GM12878 (cell line): ENCODE results near the gene MDH1B. TPM values are rescaled to one million over a fixed set of nuclear protein-coding genes. Genes with fewer than 3 reads are reported as not detected.

Source experiments
- ATAC-seq: fragments of 200-7000 bp; cut with Tn5 transposase; 3 replicates; pipeline ENCODE4 v1.9.1; 2020; ENCODE audit warnings: mild to moderate bottlenecking, moderate library complexity
- BruUV-seq: library from RNA; stranded (reverse); fragments of 400-500 nt; replicated peaks from 2 replicates; lab custom pipeline; 2021; lab: Mats Ljungman, UMichigan
- CTCF ChIA-PET: fragments of 300-600 bp; sonication (Branson Sonifier 250); formaldehyde crosslinking; extraction: SDS; loops from one replicate; lab custom pipeline; 2021; ENCODE audit warnings: inconsistent platforms; lab: Yijun Ruan, JAX
- POLR2A ChIA-PET: fragments of 350-600 bp; formaldehyde crosslinking; extraction: SDS; loops from one replicate; lab custom pipeline; 2021; ENCODE audit warnings: inconsistent platforms; lab: Charles Lee
- RAD21 ChIA-PET: fragments of 300-600 bp; sonication (Branson Sonifier 250); formaldehyde crosslinking; loops from one replicate; lab custom pipeline; 2023; ENCODE audit warnings: antibody characterized with exemption; ENCODE audit not compliant: unreplicated experiment; lab: Charles Lee
- SMC1A ChIA-PET: fragments of 300-600 bp; sonication (Branson Sonifier 250); formaldehyde crosslinking; loops from one replicate; lab custom pipeline; 2023; ENCODE audit not compliant: unreplicated experiment, uncharacterized antibody; lab: Charles Lee
- DNase-seq: peaks from one replicate; pipeline ENCODE4 v3.0.0-alpha.2; 2011; ENCODE audit warnings: low read depth, low spot score
- FAIRE-seq: peaks from 3 replicates; lab custom pipeline; 2011; peaks lifted over from hg19 to GRCh38; lab: Jason Lieb, UNC
- H2AFZ ChIP-seq: 2 replicates; pipeline ENCODE4 v1.6.0; 2011; ENCODE audit warnings: low read depth, low read length, control low read depth; ENCODE audit not compliant: control insufficient read depth
- H3K27ac ChIP-seq: 2 replicates; pipeline ENCODE4 v1.5.1; 2011; ENCODE audit warnings: control low read depth; ENCODE audit not compliant: control insufficient read depth, insufficient read depth
- H3K27me3 ChIP-seq, 2 experiments: replicated peaks in 1 of 2; 2 replicates each; pipeline versions ENCODE4 v1.6.0 to v1.6.1; 2011; ENCODE audit warnings: low read length in 1 of 2; ENCODE audit not compliant: control insufficient read depth in 2 of 2, insufficient read depth in 2 of 2
- H3K36me3 ChIP-seq, 2 experiments: 2 replicates each; pipeline ENCODE4 v1.5.1; 2011; ENCODE audit warnings: low read length in 1 of 2; ENCODE audit not compliant: control insufficient read depth in 2 of 2, insufficient read depth in 2 of 2
- H3K4me1 ChIP-seq: 2 replicates; pipeline ENCODE4 v1.6.1; 2011; ENCODE audit warnings: mild to moderate bottlenecking, low read length, moderate library complexity, mixed read lengths; ENCODE audit not compliant: control insufficient read depth, insufficient read depth
- H3K4me2 ChIP-seq: 2 replicates; pipeline ENCODE4 v1.6.0; 2011; ENCODE audit warnings: control low read depth; ENCODE audit not compliant: control insufficient read depth, insufficient read depth
- H3K4me3 ChIP-seq: fragments of 200-600 bp; sonication (generic); 2 replicates; pipeline ENCODE4 v1.5.1; 2016
- H3K79me2 ChIP-seq: 2 replicates; pipeline ENCODE4 v1.6.0; 2011; ENCODE audit warnings: low read length; ENCODE audit not compliant: control insufficient read depth, insufficient read depth
- H3K9ac ChIP-seq: 2 replicates; pipeline ENCODE4 v1.8.0; 2011; ENCODE audit warnings: low read length, control low read depth, mixed read lengths; ENCODE audit not compliant: control insufficient read depth, insufficient read depth
- H3K9me3 ChIP-seq: replicated peaks from 3 replicates; pipeline ENCODE4 v1.5.1; 2011; ENCODE audit warnings: mild to moderate bottlenecking, low read length; ENCODE audit not compliant: control insufficient read depth, insufficient read depth
- H4K20me1 ChIP-seq: 2 replicates; pipeline ENCODE4 v1.6.0; 2011; ENCODE audit not compliant: control insufficient read depth, insufficient read depth
- CBFB ChIP-seq: IDR thresholded peaks from 2 replicates; pipeline ENCODE4 v1.6.1; 2016; ENCODE audit warnings: antibody characterized with exemption, low read depth
- CREB1 ChIP-seq: IDR thresholded peaks from 2 replicates; pipeline ENCODE4 v1.6.1; 2012; ENCODE audit warnings: low read depth, mild to moderate bottlenecking, inconsistent platforms
- EGR1 ChIP-seq, 2 experiments: IDR thresholded peaks; 1 replicate in 1 of 2; 2 replicates in 1 of 2; pipeline ENCODE4 v1.6.1; 2011 to 2012; ENCODE audit warnings: low read depth in 2 of 2, low read length in 2 of 2, borderline replicate concordance in 1 of 2, mild to moderate bottlenecking in 1 of 2, moderate library complexity in 1 of 2
- FOS ChIP-seq: IDR thresholded peaks from 3 replicates; pipeline ENCODE4 v1.6.1; 2011; ENCODE audit warnings: borderline replicate concordance; ENCODE audit not compliant: insufficient read length; ENCODE audit errors: extremely low read depth
- SIN3A ChIP-seq: IDR thresholded peaks from 2 replicates; pipeline ENCODE4 v1.6.1; 2012; ENCODE audit warnings: low read depth, low read length, improper control_type of control experiment
- SREBF2 ChIP-seq: IDR thresholded peaks from 2 replicates; pipeline ENCODE4 v1.6.1; 2012; ENCODE audit warnings: mild to moderate bottlenecking, low read length
- TCF7 ChIP-seq: IDR thresholded peaks from 2 replicates; pipeline ENCODE4 v1.6.1; 2014; ENCODE audit warnings: antibody characterized with exemption, borderline replicate concordance
- WGBS: methylation state at CpG from one replicate; pipeline ENCODE4 v1.1.6; 2016; ENCODE audit warnings: low lambda C conversion rate; ENCODE audit not compliant: insufficient replicate concordance, insufficient coverage; ENCODE audit errors: missing lambda C conversion rate; 5-methylcytosine and 5-hydroxymethylcytosine counted together
- in situ Hi-C: fragments of 300-500 bp; cut with MboI; formaldehyde crosslinking; loops from 9 replicates; pipeline ENCODE4 v1.14.3; 2018; ENCODE audit warnings: mixed read lengths
- intact Hi-C: fragments of 100-400 bp; cut with micrococcal nuclease; formaldehyde crosslinking; loops from one replicate; pipeline ENCODE4 v1.14.2; 2022; ENCODE audit not compliant: unreplicated experiment
- polyA plus RNA-seq, 11 experiments: library from polyadenylated mRNA; depleted of rRNA in 4 of 11; unstranded in 6 of 11; stranded (reverse) in 5 of 11; fragments of >200 nt; fragmentation: Nextera tagmentation in 4 of 11; fragmentation: Illumina TruSeq in 1 of 11; extraction: Ambion mirVana in 4 of 11; extraction: Trizol in 1 of 11; gene quantifications; 1 replicate in 1 of 11; 2 replicates in 10 of 11; pipeline versions ENCODE4 v1.2.1 to v1.2.3, GENCODE V29; 2011 to 2016; ENCODE audit warnings: inconsistent platforms in 2 of 11, missing spikeins in 2 of 11, low read depth in 1 of 11
- total RNA-seq, 4 experiments: library from RNA; depleted of rRNA in 3 of 4; stranded (reverse); fragments of >200 nt in 3 of 4; fragmentation: Illumina TruSeq in 1 of 4; extraction: Trizol in 1 of 4; gene quantifications; 2 replicates each; pipeline versions ENCODE4 v1.2.1 to v1.2.3, GENCODE V29; 2013 to 2021
- TF ChIP-seq, protein P1 (sequence below): fragments of 450-650 bp; IDR thresholded peaks from 2 replicates; pipeline ENCODE4 v1.6.1; 2017; ENCODE audit warnings: mild to moderate bottlenecking, moderate library complexity
- TF ChIP-seq, protein P2 (sequence below): IDR thresholded peaks from 2 replicates; pipeline ENCODE4 v1.6.1; 2011; ENCODE audit warnings: low read depth, mild to moderate bottlenecking, low read length, moderate library complexity, borderline replicate concordance; ENCODE audit errors: extremely low read depth

Gene MDH1B
- total and polyA plus RNA-seq, 10 of the 15 experiments (the other 5 are each of a cell fraction or from before 2014, with no cell fraction given): 0.47 to 1.6 (median 0.98) TPM

DNA sequence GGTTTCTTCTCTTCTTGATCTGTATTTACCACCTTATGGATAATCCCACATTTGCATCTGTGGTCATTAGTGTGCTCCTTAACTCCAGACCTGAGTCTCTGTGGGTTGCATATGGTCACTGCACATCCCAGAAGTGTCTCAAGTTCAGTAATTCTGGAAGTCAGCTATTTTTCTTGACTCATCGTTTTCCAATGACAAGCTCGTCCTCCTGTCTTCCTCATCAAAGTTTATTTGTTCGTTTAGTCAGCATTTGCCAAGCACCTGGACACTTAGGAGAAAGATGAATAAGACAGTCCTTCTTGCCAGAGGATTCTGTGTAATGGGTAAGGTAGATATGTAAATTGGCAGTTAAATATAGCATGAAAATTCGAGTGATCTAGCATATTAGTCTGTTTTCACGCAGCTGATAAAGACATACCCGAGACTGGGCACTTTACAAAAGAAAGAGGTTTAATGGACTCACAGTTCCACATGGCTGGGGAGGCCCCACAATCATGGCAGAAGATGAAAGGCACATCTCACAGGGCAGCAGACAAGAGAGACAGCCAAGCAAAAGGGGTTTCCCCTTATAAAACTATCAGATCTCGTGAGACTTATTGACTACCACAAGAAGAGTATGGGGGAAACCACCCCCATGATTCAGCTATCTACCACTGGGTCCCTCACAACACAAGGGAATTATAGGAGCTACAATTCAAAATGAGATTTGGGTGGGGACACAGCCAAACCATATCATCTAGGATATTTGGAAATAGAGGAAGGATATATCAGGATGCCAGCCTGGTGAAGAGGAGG lies 19.6 kb upstream of the MDH1B start:
- RAD21 ChIA-PET: interaction anchor here (0.6 kb wide), 1 partner anchor 11 kb away, joined by 3 read pairs; no protein-coding TSS in a partner anchor
- no TSS peak for BruUV-seq
- Histone ChIP-seq H4K20me1 (no peaks in the 10 kb centered on the region), H3K4me2 (no peak overlapping the region), H3K9me3 (peaks cover 8% of the 10 kb centered on the region), H3K4me3 (no peak overlapping the region), H2AFZ (no peak overlapping the region), H3K9ac (no peak overlapping the region), H3K79me2 (no peaks in the 10 kb centered on the region; the same call in 1 of the 2 replicates), H3K36me3 (peaks cover 16 to 39% of the 10 kb centered on the region in 2 experiments), H3K4me1 (no peaks in the 10 kb centered on the region), H3K27ac (no peak overlapping the region), H3K27me3 (no peaks in the 10 kb centered on the region)
- in situ Hi-C loops (loop anchor here (10.0 kb wide), 1 partner anchor 90 kb away; no protein-coding TSS in a partner anchor), intact Hi-C loops (loop anchor here (5.0 kb wide), 1 partner anchor 227 kb away; no protein-coding TSS in a partner anchor)
- POLR2A ChIA-PET: no interaction called here
- FAIRE-seq (peak; percentile 54), DNase-seq (no peak), ATAC-seq (no peak)
- TF ChIP-seq CBFB (no peak), SREBF2 (no peak), TCF7 (no peak), SIN3A (no peak), FOS (no peak), EGR1 (IDR thresholded peaks at IDR 0.05; ENCODE audit: borderline replicate concordance in 1 of 2, low read depth in 2 of 2, low read length in 2 of 2) (no peak), CREB1 (no peak)
- TF ChIP-seq, protein P1, sequence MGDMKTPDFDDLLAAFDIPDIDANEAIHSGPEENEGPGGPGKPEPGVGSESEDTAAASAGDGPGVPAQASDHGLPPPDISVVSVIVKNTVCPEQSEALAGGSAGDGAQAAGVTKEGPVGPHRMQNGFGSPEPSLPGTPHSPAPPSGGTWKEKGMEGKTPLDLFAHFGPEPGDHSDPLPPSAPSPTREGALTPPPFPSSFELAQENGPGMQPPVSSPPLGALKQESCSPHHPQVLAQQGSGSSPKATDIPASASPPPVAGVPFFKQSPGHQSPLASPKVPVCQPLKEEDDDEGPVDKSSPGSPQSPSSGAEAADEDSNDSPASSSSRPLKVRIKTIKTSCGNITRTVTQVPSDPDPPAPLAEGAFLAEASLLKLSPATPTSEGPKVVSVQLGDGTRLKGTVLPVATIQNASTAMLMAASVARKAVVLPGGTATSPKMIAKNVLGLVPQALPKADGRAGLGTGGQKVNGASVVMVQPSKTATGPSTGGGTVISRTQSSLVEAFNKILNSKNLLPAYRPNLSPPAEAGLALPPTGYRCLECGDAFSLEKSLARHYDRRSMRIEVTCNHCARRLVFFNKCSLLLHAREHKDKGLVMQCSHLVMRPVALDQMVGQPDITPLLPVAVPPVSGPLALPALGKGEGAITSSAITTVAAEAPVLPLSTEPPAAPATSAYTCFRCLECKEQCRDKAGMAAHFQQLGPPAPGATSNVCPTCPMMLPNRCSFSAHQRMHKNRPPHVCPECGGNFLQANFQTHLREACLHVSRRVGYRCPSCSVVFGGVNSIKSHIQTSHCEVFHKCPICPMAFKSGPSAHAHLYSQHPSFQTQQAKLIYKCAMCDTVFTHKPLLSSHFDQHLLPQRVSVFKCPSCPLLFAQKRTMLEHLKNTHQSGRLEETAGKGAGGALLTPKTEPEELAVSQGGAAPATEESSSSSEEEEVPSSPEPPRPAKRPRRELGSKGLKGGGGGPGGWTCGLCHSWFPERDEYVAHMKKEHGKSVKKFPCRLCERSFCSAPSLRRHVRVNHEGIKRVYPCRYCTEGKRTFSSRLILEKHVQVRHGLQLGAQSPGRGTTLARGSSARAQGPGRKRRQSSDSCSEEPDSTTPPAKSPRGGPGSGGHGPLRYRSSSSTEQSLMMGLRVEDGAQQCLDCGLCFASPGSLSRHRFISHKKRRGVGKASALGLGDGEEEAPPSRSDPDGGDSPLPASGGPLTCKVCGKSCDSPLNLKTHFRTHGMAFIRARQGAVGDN: no peak
- TF ChIP-seq, protein P2, sequence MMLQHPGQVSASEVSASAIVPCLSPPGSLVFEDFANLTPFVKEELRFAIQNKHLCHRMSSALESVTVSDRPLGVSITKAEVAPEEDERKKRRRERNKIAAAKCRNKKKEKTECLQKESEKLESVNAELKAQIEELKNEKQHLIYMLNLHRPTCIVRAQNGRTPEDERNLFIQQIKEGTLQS: no peak
- SMC1A ChIA-PET: interaction anchor here (0.9 kb wide), 1 partner anchor 14 kb away, joined by 3 read pairs; no protein-coding TSS in a partner anchor
- WGBS: 72% methylated on average over 7 of the region's 7 CpGs
- CTCF ChIA-PET: interaction anchor here (1.1 to 1.7 kb wide), 2 partner anchors 91 to 289 kb away, joined by 4 read pairs; no protein-coding TSS in a partner anchor
